GM12891 (cell line): Measurements from ENCODE around the gene ZMIZ1.

Source experiments
- POLR2A ChIP-seq: IDR thresholded peaks from 2 replicates; pipeline ENCODE4 v1.6.1; 2011; ENCODE audit warnings: low read depth, low read length, control low read depth
- POLR2AphosphoS5 ChIP-seq: IDR thresholded peaks from 2 replicates; pipeline ENCODE4 v1.6.1; 2011; ENCODE audit warnings: low read depth, low read length, control low read depth

- TF ChIP-seq POLR2A: no peak
- TF ChIP-seq POLR2AphosphoS5: no peak
Measured at GRCh38 chr10:79145174-79145483, 76.4 kb downstream of the ZMIZ1 start.
